Limb (tissue), 2 donors: ENCODE results near the gene TOM1L2.
"Not testable (repeated sequence)": the region's sequence is repeated elsewhere in the genome, so short reads cannot be mapped to it uniquely, and the experiment has no call there.

Source experiments
- DNase-seq, 2 donors: peaks; one replicate each; pipeline ENCODE4 v3.0.0-alpha.2; 2016; ENCODE audit errors: extremely low spot score in 2 of 2

TOM1L2 gene

GRCh38 chr17:17972126-17972951, at the start of gene TOM1L2, which contains the start of gene DRC3:
TOM1L2 (minus strand) TSS chr17:17972400; CDS start chr17:17972313, 87 bp downstream.
DRC3 (plus strand) TSS chr17:17972862; CDS start chr17:17977599, 4,737 bp downstream.
- DNase-seq: peak; percentile 100

GRCh38 chr17:18021372-18021771, 49.2 kb upstream of the TOM1L2 start:
- no peak for DNase-seq

DNA sequence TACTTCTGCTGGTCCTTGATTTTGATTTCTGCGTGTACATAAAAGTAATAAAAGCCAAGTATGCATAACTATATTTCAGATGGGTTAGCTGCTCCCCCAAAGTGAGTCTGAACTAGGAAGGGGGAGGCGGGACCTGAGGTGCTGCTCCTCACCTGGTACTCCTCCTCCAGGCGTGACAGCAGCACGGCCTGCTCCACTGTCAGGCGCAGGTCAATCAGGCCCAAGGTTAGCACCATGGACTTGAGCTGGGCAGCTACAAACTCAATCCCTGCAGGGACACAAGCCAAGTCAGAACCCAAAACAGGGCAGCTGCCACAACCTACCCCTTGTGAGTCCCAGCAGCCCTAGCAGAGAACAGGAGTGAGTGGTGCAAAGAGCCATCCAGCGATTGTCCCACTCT, 48.8 kb upstream of the TOM1L2 start:
- no peak for DNase-seq

GRCh38 chr17:18019838-18020154, 47.6 kb upstream of the TOM1L2 start:
- no peak for DNase-seq

GRCh38 chr17:18018411-18018921, 46.3 kb upstream of the TOM1L2 start:
- no peak for DNase-seq

DNA sequence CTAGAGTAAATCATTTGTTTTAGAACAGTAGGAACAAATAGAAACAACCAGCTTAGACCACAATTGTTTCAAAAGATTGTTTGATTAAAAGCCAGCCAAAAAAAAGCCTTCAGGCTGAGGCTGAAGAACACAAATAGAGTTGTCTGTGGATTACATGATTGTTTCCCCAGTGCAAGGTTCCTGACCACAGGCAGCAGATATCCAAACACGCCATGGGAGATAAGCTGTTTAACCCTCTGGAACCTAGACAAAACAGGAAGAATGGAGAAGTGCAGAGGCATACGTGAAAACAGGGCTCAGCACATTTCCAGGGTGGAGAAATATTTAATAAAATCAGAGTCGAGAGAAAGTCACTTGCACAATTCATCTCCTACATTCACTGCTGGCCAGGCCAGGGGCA, 45.8 kb upstream of the TOM1L2 start:
- no peak for DNase-seq

DNA sequence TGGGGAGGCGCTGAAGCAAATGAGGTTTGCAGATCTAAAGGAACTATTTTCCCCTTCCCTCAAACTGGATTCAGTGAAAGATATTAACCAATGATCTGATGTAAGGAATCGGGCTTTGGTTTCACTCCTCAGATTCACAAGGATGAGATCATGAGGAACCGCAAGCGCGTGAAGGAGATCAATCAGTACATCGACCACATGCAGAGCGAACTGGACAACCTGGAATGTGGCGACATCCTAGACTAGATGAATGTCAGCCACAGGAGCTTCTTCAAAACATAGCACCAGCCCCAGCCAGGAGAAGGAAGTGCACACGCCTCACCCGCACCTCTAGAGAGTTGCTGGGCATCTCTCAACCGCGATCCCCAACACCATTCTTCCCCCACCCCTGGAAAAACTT, 44.2 kb upstream of the TOM1L2 start:
- no peak for DNase-seq

GRCh38 chr17:18015593-18015992, 43.4 kb upstream of the TOM1L2 start:
- no peak for DNase-seq

DNA sequence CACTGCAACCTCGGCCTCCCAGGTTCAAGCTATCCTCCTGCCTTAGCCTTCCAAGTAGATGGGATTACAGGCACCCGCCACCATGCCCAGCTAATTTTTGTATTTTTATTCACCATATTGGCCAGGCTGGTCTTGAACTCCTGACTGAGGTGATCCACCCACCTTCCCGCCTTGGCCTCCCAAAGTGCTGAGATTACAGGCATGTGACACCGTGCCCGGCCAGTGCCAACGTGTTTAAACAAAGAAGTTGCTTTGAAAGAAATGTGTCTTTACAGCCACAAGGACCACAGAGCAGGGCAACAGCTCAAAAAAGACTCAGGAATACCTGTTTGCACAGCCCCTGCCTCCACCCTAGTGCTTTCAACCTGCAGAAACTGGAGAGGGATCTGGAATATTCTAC, 41.8 kb upstream of the TOM1L2 start:
- DNase-seq: no peak

DNA sequence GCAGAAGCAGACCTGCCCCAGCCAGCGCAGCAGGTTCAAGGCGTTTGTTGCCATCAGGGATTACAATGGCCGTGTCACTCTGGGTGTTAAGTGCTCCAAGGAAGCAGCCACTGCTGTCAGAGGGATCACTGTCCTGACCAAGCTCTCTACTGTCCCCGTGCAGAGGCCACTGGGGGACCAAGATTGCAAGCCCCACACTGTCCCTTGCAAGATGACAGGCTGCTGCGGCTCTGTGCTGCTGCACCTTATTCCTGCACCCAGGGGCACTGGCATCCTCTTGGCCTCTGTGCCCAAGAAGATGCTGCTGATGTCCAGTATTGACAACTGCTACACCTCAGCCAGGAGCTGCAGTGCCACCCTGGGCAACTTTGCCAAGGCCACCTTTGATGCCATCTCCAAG, 39.1 kb upstream of the TOM1L2 start:
- no peak for DNase-seq

DNA sequence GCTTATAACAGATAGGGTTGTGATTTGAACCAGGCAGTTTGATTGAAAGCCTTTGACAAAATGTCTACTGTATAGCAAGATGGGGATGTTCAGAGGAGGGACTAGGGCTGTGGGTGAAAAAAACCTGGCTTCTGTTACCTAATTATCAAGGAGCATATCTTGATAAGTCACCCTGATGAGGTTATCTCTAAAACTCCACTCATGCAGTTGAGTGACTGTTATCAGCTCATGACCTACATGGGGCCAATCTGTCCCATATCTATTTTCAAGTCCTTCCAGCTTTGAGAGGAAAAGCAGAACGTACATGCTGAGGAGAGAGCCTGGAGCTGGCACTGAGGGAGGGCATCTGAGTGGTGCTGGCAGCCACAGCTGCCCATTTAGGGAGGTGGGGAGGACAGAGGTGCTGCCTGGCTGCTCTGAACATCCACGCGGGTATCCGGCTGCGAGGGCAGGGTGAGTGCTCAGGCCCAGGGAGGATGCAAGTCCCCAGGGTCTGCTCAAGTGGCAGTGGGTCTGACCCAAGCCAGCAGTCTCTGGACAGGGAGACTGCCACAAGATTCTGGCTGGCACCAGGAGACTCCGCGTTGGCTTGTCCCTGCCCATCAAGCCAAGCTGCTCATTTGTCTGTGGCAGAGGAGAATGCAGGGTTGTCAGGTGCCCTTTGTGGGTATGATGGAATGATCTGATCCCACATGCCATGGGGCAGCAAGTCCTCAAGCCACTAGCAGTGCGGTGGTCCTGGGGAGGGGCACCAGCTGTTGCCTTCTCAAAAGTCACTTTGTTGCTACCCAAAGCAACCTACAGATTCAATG, 37.6 kb upstream of the TOM1L2 start:
- no peak for DNase-seq

DNA sequence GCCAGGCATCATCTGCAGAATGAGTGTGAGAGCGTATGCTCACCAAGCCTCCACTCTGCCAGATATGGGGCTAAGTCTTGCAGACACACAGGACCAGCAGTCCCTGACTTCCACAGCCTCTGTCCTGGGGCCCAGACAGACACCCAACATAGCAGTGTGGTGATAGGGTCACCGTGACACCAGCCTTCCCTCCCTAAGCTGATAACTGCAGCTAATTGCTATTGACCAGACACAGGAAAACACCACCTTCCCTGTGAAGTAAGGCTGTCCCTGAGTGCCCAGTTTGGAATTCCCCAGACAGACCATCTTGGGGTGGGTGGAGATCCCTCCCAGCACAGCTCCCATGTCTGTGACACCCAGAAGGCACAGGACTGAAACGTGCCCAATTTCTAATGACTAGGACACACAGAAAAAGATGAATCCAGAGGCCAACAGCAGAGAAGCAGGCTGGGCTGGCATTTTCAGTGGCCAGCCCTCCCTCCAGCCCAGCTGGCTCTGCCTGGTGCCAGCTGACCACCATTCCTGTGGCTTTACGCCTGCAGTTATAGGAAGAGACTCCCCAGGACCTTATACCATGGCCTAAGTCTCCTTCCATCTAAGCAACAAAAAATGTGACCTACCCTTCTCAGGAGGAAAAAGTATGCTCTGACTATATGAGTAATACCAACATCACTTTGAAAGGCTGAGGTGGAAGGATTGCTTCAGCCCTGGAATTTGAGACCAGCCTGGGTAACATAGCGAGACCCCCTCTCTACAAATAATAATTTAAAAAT, 36.5 kb upstream of the TOM1L2 start:
- no peak for DNase-seq

DNA sequence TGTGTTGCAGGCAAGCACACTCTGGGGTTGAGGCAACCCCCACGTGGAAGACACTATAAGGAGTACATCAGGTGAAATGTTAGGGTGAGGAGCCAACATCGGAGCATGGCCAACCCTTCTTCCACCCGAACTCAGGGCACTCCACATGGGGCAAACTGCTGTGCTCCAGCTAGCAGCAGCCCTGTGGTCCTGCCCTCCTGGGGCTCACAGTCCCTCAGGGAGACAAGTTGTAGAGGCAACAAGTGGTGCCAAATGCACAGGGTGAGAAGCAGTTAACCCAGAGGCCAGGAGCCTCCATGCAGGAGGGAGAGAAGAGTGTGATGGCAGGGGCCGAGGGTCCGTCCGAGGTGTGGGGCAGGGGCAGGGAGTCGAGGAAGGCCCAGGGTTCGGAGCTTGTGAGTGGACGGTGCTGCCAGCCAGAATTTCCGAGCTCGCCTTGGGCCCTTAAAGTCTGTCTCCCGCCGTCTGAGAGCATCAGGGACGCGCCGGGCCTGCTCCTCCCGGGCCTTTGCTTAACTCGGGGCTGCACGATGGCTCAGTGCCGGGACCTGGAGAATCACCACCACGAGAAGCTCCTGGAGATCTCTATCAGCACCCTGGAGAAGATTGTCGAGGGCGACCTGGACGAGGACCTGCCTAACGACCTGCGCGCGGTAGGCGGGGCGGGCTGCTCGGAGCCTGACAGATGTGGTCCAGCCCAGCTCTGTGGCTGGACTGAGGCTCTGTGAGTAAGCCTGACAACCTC, 34.5 kb upstream of the TOM1L2 start:
- DNase-seq: no peak

- no peak for DNase-seq
Measured at GRCh38 chr17:18005496-18005895, 33.3 kb upstream of the TOM1L2 start.

DNA sequence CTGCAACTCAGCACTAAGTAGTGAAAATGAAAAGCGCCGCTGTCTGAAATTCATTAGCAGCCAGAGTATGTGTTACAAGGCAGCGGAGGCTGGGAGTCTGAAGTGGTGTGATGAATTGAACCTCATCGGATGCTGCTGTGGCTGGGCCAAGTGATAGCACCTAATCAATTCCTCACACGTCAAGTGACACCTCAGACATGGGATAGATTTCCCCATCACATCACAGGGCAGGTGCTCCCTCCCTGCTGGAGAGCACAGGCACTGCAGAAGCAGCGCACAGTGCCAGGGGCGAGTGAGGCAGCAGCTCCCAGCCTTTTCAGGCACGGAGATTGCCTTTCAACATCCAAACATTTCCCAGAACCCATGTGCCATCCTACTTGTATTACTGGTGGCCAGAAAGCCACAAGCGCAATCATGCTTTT, 32.7 kb upstream of the TOM1L2 start:
- no peak for DNase-seq

GRCh38 chr17:18004345-18004744, 32.1 kb upstream of the TOM1L2 start:
- no peak for DNase-seq

DNA sequence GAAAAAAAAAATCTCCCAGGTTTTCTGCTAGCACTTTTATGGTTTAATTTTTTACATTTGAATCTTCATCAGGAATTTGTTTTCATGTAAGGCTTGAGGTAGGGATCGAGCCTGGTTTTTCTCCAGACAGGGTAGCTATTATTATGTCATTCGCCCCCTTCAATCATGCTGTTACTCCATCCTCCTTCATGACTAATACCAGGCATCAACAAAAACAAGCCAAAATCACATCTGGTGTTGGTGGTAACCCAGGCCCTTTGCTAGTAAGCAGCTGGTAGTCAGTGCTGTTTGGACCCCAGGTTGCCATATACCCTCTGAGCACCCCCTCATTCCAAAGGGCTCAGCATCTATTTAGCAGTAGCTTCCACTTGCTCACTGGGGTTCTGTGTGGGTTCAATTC, 30.0 kb upstream of the TOM1L2 start:
- no peak for DNase-seq

GRCh38 chr17:18000030-18000408, 27.8 kb upstream of the TOM1L2 start:
- no peak for DNase-seq

GRCh38 chr17:17999364-18000029, 27.3 kb upstream of the TOM1L2 start:
- DNase-seq: no peak

- DNase-seq: no peak
Measured at GRCh38 chr17:17998934-17999333, 26.7 kb upstream of the TOM1L2 start.

- DNase-seq: not testable (repeated sequence)
Measured at GRCh38 chr17:17995887-17996286, 23.7 kb upstream of the TOM1L2 start.
